ENCODE results near the gene TMEM176B.

The TMEM176B gene

GRCh38 chr7:150799741-150800580 lies at the start of gene TMEM176B:
Gene TMEM176B, minus strand, starts transcription at chr7:150800364. Its CDS starts 3,795 bp downstream, at chr7:150796569.
- Mint-ChIP-seq H3K9me3 (peaks cover 0 to 5% of the 10 kb centered on the region in 2 donors), H3K27ac (no peak within 1 kb of the TSS), H3K27me3 (peaks cover 79% of the 10 kb centered on the region), H3K4me3 (peak within 1 kb of the TSS; percentile 66 to 77), H3K4me1 (peaks cover 11% of the 10 kb centered on the region)
- peak; percentile 48 for ATAC-seq
- DNase-seq: no peak

GRCh38 chr7:150849204-150849775 lies 49.1 kb upstream of the TMEM176B start:
- DNase-seq: no peak
- no peak for ATAC-seq
- Mint-ChIP-seq H3K9me3 (no peaks in the 10 kb centered on the region), H3K4me3 (no peak overlapping the region), H3K4me1 (peaks cover 7% of the 10 kb centered on the region), H3K27me3 (peaks cover 44% of the 10 kb centered on the region), H3K27ac (peak overlapping the region in 1 of 2 donors; percentile 49)

GRCh38 chr7:150848561-150849115 lies 48.5 kb upstream of the TMEM176B start:
- ATAC-seq (no peak), DNase-seq (no peak)
- H3K4me1 Mint-ChIP-seq: peaks cover 7% of the 10 kb centered on the region
- H3K27me3 Mint-ChIP-seq: peaks cover 40% of the 10 kb centered on the region
- H3K27ac Mint-ChIP-seq: peak overlapping the region in 1 of 2 donors; percentile 49
- H3K9me3 Mint-ChIP-seq: no peaks in the 10 kb centered on the region
- no peak overlapping the region for H3K4me3 Mint-ChIP-seq

- Mint-ChIP-seq H3K27ac (no peak overlapping the region), H3K4me3 (no peak overlapping the region), H3K4me1 (peaks cover 7% of the 10 kb centered on the region), H3K27me3 (peaks cover 39% of the 10 kb centered on the region), H3K9me3 (no peaks in the 10 kb centered on the region)
- DNase-seq (no peak), ATAC-seq (no peak)
Observed at GRCh38 chr7:150848111-150848510, 47.9 kb upstream of the TMEM176B start.

- peaks cover 33% of the 10 kb centered on the region for H3K27me3 Mint-ChIP-seq
- H3K4me3 Mint-ChIP-seq: no peak overlapping the region
- DNase-seq: no peak
- H3K4me1 Mint-ChIP-seq: peaks cover 4% of the 10 kb centered on the region
- no peak overlapping the region for H3K27ac Mint-ChIP-seq
- ATAC-seq: no peak
- no peaks in the 10 kb centered on the region for H3K9me3 Mint-ChIP-seq
Observed at GRCh38 chr7:150847536-150847935, 47.4 kb upstream of the TMEM176B start.

DNA sequence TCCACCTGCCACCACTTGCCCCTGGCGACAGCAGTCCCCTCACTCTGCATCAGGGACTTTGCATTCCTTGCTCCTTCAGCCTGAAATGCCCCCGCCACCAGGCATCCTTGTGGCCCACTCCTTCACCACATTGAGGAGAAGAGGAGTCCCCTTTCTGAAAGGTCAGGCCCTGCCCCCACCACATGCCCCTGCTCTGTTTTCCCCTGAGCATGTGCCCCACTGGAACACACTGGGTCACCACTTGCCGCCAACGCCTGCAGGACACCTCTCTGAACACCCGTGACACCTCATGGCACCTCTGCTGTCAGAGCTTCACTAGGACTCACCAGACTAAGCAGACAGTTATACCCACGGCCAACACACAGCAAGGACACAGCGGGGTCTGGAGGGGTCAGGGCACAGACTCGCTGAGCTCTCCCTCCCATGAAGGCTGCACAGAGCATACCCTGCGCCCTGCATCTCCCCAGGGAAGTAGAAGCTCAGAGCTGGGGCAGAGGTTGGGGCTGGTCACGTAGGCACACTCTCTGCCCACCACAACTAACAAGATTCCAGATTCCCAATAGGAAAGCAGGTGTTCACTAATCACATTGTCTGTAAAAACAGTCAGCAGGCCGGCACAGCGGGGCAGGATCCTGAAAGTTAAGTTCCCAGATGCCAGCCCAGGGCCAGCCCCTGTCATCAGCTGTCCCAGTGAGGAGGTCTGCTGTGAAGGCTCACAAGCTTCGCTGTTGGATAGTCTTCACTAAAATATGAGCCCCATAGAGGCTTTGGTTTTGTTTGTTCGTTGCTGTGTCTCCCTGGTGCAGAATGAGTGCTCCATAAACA lies 46.3 kb upstream of the TMEM176B start:
- no peak overlapping the region for H3K27ac Mint-ChIP-seq
- no peak overlapping the region for H3K4me3 Mint-ChIP-seq
- DNase-seq (no peak), ATAC-seq (no peak)
- H3K27me3 Mint-ChIP-seq: peaks cover 23% of the 10 kb centered on the region
- no peaks in the 10 kb centered on the region for H3K4me1 Mint-ChIP-seq
- no peaks in the 10 kb centered on the region for H3K9me3 Mint-ChIP-seq

GRCh38 chr7:150845421-150845861 lies 45.3 kb upstream of the TMEM176B start:
- H3K4me3 Mint-ChIP-seq: no peak overlapping the region
- no peaks in the 10 kb centered on the region for H3K4me1 Mint-ChIP-seq
- H3K9me3 Mint-ChIP-seq: no peaks in the 10 kb centered on the region
- no peak overlapping the region for H3K27ac Mint-ChIP-seq
- H3K27me3 Mint-ChIP-seq: peaks cover 13% of the 10 kb centered on the region
- ATAC-seq (no peak), DNase-seq (no peak)

DNA sequence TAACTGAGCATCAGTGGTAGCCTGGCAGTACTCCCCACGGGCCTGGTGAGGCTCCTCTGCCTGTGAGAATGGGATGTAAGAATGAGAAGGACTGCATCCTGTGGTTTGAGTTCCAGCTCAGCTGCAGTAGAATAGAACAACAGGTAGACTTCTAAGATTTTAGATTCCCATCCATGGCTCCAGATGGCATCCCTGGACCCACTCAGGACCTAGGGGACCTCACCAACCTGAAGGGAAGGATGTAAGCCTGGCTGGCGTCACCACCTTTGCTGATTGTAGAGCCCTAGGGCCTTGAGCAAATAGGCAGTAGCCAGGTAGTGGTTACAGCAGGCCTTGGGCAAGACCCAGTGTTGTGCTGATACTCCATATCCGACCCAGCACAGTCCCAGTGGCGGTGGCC lies 42.6 kb upstream of the TMEM176B start:
- H3K27me3 Mint-ChIP-seq: peaks cover 7% of the 10 kb centered on the region
- no peak for DNase-seq
- no peak for ATAC-seq
- no peak overlapping the region for H3K27ac Mint-ChIP-seq
- H3K9me3 Mint-ChIP-seq: no peaks in the 10 kb centered on the region
- no peak overlapping the region for H3K4me3 Mint-ChIP-seq
- no peaks in the 10 kb centered on the region for H3K4me1 Mint-ChIP-seq

- H3K4me3 Mint-ChIP-seq: no peak overlapping the region
- DNase-seq: no peak
- H3K9me3 Mint-ChIP-seq: no peaks in the 10 kb centered on the region
- no peak for ATAC-seq
- no peaks in the 10 kb centered on the region for H3K4me1 Mint-ChIP-seq
- H3K27me3 Mint-ChIP-seq: peaks cover 7% of the 10 kb centered on the region
- H3K27ac Mint-ChIP-seq: peak overlapping the region in 1 of 2 donors; percentile 9
Observed at GRCh38 chr7:150842018-150842417, 41.9 kb upstream of the TMEM176B start.

DNA sequence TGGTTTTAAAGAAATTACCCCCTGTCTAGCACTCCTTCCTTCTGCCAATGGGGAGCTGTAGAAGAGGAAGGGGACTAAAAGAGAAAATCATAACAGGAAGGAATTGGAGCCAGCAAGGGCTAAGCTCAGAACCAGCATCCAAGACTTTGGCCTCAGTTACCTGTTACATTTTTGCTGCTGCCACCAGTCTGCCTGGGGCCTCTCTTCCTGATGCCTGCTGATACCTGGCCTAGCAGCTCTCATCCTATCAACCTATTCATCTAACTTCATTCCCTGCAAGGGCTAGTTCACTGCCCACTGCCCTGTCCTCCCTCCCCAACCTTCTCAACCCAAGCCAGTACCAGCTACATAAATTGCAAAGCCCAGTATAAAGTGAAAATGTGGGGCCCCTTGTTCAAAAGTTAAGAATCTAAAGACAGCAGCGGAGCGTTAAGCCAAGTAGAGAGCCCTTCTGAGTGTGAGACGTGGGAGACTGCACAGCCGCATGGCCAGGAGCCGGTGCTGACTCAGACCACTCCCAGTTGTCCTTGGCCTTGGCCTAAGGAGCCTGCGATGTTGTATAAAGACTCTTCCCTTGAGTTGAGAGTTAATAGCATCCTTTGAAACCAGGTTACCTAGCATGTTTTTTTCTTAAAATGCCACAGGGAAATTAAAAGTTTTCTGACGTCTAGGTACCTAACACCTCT lies 38.9 kb upstream of the TMEM176B start:
- ATAC-seq: no peak
- no peak overlapping the region for H3K4me3 Mint-ChIP-seq
- H3K27me3 Mint-ChIP-seq: peaks cover 9% of the 10 kb centered on the region
- no peaks in the 10 kb centered on the region for H3K9me3 Mint-ChIP-seq
- no peak for DNase-seq
- no peak overlapping the region for H3K27ac Mint-ChIP-seq
- H3K4me1 Mint-ChIP-seq: no peaks in the 10 kb centered on the region

- peaks cover 30% of the 10 kb centered on the region for H3K27me3 Mint-ChIP-seq
- no peaks in the 10 kb centered on the region for H3K9me3 Mint-ChIP-seq
- H3K4me1 Mint-ChIP-seq: no peaks in the 10 kb centered on the region
- ATAC-seq: no peak
- DNase-seq: no peak
- no peak overlapping the region for H3K4me3 Mint-ChIP-seq
- H3K27ac Mint-ChIP-seq: no peak overlapping the region
Observed at GRCh38 chr7:150835702-150836280, 35.6 kb upstream of the TMEM176B start.

GRCh38 chr7:150835019-150835418 lies 34.9 kb upstream of the TMEM176B start:
- ATAC-seq (no peak), DNase-seq (no peak)
- H3K9me3 Mint-ChIP-seq: no peaks in the 10 kb centered on the region
- H3K27ac Mint-ChIP-seq: no peak overlapping the region
- H3K4me3 Mint-ChIP-seq: no peak overlapping the region
- no peaks in the 10 kb centered on the region for H3K4me1 Mint-ChIP-seq
- peaks cover 36% of the 10 kb centered on the region for H3K27me3 Mint-ChIP-seq

DNA sequence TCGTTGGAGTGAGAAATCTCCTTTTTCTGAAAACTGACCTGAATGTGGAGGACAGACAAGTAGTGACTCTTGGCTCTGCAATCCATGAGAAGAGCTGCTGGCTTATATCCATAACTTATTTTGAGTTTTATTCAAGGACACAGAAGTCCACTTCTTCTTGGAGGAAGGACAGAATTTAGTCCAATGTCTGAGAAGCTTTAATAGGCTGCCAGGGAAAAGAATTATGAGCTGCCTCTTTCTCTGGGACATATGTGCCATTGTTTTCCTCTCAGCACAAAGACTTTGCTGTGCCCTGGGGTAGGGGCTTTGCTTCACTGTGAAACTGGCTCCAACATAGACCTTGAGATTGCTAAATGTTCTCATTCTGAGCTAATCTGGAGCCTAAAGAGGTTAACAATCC lies 31.7 kb upstream of the TMEM176B start:
- Mint-ChIP-seq H3K9me3 (no peaks in the 10 kb centered on the region), H3K27ac (no peak overlapping the region), H3K4me1 (no peaks in the 10 kb centered on the region), H3K27me3 (peaks cover 47% of the 10 kb centered on the region), H3K4me3 (no peak overlapping the region)
- ATAC-seq: no peak
- DNase-seq: no peak

DNA sequence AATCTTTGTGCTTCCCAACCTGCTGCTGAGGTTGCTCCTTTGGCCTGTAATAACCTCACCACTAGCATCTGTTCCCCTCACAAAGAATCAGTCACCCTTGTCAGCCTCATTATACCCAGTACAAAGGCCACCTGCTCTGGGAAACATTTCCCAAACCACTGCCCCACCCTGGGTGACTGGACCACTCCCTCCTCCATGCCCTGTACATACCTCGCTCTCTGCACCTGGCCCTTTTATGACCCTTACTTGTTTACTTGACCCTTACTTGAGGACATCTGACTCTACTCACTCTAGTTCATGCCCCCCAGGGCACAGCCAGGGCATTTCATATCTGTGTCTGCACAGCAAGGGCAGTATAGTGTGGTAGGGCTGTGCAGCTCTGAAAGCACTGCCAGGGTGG lies 30.8 kb upstream of the TMEM176B start:
- no peaks in the 10 kb centered on the region for H3K9me3 Mint-ChIP-seq
- H3K27ac Mint-ChIP-seq: no peak overlapping the region
- ATAC-seq (no peak), DNase-seq (no peak)
- H3K27me3 Mint-ChIP-seq: peaks cover 54% of the 10 kb centered on the region
- no peak overlapping the region for H3K4me3 Mint-ChIP-seq
- H3K4me1 Mint-ChIP-seq: no peaks in the 10 kb centered on the region

DNA sequence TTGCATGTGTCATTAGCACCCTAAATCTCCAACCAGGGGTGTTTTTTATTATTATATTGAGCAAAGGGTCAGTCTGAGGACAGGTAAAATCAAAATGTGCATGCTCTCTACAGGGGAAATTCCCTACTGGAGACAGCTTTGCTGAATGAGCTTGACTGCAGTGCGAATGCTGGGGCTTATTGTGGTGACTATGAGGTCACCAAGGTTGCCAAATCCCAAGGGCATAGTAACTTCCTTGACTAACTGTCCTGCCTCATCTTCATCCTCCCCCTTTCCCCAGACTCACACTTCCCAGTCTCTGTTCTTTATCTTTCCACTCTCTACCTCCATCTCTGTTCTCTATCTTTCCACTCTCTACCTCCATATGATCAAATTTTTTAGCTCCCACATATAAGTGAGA lies 29.3 kb upstream of the TMEM176B start:
- peaks cover 50% of the 10 kb centered on the region for H3K27me3 Mint-ChIP-seq
- H3K4me3 Mint-ChIP-seq: no peak overlapping the region
- DNase-seq: no peak
- H3K9me3 Mint-ChIP-seq: no peaks in the 10 kb centered on the region
- no peak for ATAC-seq
- no peaks in the 10 kb centered on the region for H3K4me1 Mint-ChIP-seq
- H3K27ac Mint-ChIP-seq: no peak overlapping the region
